ENCODE results near the gene PRKCB. TPM values are rescaled to one million over a fixed set of nuclear protein-coding genes. Genes with fewer than 3 reads are reported as not detected.

Gene PRKCB
- total RNA-seq, 2 experiments from 2014 or later, result 21.0 to 51.6 TPM

DNA sequence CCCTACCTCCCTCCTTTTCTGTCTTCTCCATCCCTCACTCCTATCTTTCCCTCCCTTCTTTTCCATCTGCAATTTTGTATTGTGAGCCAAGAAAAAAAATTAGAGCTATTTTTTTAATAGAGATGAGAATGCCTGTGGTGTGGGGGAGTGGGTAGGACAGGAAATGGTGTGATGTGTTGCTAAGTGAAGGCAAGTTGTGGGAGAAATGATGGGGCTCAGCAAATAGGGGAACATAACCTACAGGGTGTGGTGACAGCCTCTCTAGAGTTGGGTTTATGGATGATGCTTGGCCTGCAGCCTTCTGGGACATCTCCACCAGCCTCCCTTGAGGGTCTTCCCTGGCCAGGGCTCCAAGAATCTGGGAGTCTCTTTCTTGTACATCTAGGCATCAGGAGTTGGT is 257.3 kb downstream of the PRKCB start:
- H3K4me3 ChIP-seq (ENCODE audit: low read depth, low read length, poor library complexity, severe bottlenecking), result no peak overlapping the region
- DNase-seq (ENCODE audit: low spot score), result no peak
- H3K9me2 ChIP-seq (ENCODE audit: insufficient read depth, low read length), result no peaks in the 10 kb centered on the region
- no peak overlapping the region for H3K4me2 ChIP-seq (ENCODE audit: low read length)
- intact Hi-C loops (cut with micrococcal nuclease; ENCODE audit: unreplicated experiment), result no loop called here
- no peak for TF ChIP-seq EZH2phosphoT487 (IDR thresholded peaks at IDR 0.05; ENCODE audit: borderline replicate concordance, low read depth, low read length)
- TF ChIP-seq, protein P1, sequence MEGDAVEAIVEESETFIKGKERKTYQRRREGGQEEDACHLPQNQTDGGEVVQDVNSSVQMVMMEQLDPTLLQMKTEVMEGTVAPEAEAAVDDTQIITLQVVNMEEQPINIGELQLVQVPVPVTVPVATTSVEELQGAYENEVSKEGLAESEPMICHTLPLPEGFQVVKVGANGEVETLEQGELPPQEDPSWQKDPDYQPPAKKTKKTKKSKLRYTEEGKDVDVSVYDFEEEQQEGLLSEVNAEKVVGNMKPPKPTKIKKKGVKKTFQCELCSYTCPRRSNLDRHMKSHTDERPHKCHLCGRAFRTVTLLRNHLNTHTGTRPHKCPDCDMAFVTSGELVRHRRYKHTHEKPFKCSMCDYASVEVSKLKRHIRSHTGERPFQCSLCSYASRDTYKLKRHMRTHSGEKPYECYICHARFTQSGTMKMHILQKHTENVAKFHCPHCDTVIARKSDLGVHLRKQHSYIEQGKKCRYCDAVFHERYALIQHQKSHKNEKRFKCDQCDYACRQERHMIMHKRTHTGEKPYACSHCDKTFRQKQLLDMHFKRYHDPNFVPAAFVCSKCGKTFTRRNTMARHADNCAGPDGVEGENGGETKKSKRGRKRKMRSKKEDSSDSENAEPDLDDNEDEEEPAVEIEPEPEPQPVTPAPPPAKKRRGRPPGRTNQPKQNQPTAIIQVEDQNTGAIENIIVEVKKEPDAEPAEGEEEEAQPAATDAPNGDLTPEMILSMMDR (conservative IDR thresholded peaks at IDR 0.05; ENCODE audit: low read length), result no peak
- H2AFZ ChIP-seq (ENCODE audit: low read length), result no peak overlapping the region
- peaks cover 11% of the 10 kb centered on the region; the same call in 1 of the 2 replicates for H3K9me3 ChIP-seq (ENCODE audit: low read length)
- no peaks in the 10 kb centered on the region for H4K20me1 ChIP-seq (ENCODE audit: insufficient read depth, low read length)
- peaks cover 20% of the 10 kb centered on the region; the same call in 1 of the 2 replicates for H3K36me3 ChIP-seq (ENCODE audit: insufficient read depth, low read length)
- H3K79me2 ChIP-seq (ENCODE audit: insufficient read depth, low read depth, low read length), result no peaks in the 10 kb centered on the region
- BruUV-seq (replicated peaks), result no TSS peak
- ChIA-PET CTCF (ENCODE audit: unreplicated experiment) (no interaction called here), POLR2A (no interaction called here)
- H3K4me1 ChIP-seq (ENCODE audit: insufficient read depth, low read length, poor library complexity, severe bottlenecking), result no peaks in the 10 kb centered on the region
- H3K27ac ChIP-seq (ENCODE audit: low read depth, low read length, poor library complexity, severe bottlenecking), result no peak overlapping the region

DNA sequence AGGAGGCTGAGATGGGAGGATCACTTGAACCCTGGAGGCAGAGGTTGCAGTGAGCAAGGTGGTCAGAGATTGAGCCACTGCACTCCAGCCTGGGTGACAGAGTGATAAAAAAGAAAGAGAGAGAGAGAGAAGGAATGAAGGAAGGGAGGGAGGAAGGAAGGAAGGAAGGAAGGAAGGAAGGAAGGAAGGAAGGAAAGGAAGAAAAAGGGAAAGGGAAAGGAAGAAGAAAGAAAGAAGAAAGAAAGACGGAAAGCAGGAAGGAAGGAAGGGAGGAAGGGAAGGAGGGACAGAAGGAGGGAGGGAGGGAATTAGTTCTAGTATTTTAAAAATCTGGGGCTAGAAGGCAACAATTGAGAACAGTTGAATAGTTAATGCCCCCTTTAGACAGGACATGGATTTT is 258.9 kb downstream of the PRKCB start:
- no peaks in the 10 kb centered on the region for H4K20me1 ChIP-seq (ENCODE audit: insufficient read depth, low read length)
- no peak overlapping the region for H3K4me3 ChIP-seq (ENCODE audit: low read depth, low read length, poor library complexity, severe bottlenecking)
- peaks cover 20% of the 10 kb centered on the region; the same call in 1 of the 2 replicates for H3K36me3 ChIP-seq (ENCODE audit: insufficient read depth, low read length)
- TF ChIP-seq EZH2phosphoT487 (IDR thresholded peaks at IDR 0.05; ENCODE audit: borderline replicate concordance, low read depth, low read length), result no peak
- TF ChIP-seq, protein P1 (conservative IDR thresholded peaks at IDR 0.05; ENCODE audit: low read length), result no peak
- ChIA-PET CTCF (ENCODE audit: unreplicated experiment) (no interaction called here), POLR2A (interaction anchor here (0.6 kb wide), 1 partner anchor 161 kb away, joined by 3 read pairs; no protein-coding TSS in a partner anchor)
- no peak for DNase-seq (ENCODE audit: low spot score)
- BruUV-seq (replicated peaks), result no TSS peak
- H3K79me2 ChIP-seq (ENCODE audit: insufficient read depth, low read depth, low read length), result no peaks in the 10 kb centered on the region
- H3K9me2 ChIP-seq (ENCODE audit: insufficient read depth, low read length), result no peaks in the 10 kb centered on the region
- intact Hi-C loops (cut with micrococcal nuclease; ENCODE audit: unreplicated experiment), result no loop called here
- H3K4me1 ChIP-seq (ENCODE audit: insufficient read depth, low read length, poor library complexity, severe bottlenecking), result no peaks in the 10 kb centered on the region
- peaks cover 11% of the 10 kb centered on the region; the same call in 1 of the 2 replicates for H3K9me3 ChIP-seq (ENCODE audit: low read length)
- no peak overlapping the region for H3K4me2 ChIP-seq (ENCODE audit: low read length)
- no peak overlapping the region for H3K27ac ChIP-seq (ENCODE audit: low read depth, low read length, poor library complexity, severe bottlenecking)
- no peak overlapping the region for H2AFZ ChIP-seq (ENCODE audit: low read length)

DNA sequence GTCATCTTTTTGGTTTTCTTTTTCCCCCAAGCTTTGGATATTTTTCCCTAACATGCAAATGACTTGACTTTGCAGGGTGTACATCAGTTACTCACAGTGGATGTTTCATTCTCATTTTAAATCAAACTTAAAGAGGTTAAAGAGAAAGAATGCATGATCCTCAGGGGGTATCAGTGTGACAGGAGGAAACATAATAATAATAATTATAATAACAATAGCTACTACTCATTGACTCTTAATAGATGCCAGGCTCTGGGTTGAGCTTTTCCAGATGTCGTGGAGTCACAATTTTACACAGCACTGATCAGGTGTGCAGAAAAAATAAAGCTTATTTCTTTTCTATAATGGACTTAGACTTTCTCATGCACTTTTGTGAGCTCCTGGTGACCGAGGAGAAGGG is 263.1 kb downstream of the PRKCB start:
- no peaks in the 10 kb centered on the region for H3K9me3 ChIP-seq (ENCODE audit: low read length)
- H3K4me3 ChIP-seq (ENCODE audit: low read depth, low read length, poor library complexity, severe bottlenecking), result no peak overlapping the region
- no peak for DNase-seq (ENCODE audit: low spot score)
- TF ChIP-seq EZH2phosphoT487 (IDR thresholded peaks at IDR 0.05; ENCODE audit: borderline replicate concordance, low read depth, low read length), result no peak
- H2AFZ ChIP-seq (ENCODE audit: low read length), result no peak overlapping the region
- no peaks in the 10 kb centered on the region for H3K9me2 ChIP-seq (ENCODE audit: insufficient read depth, low read length)
- H3K4me1 ChIP-seq (ENCODE audit: insufficient read depth, low read length, poor library complexity, severe bottlenecking), result no peaks in the 10 kb centered on the region
- peaks cover 18% of the 10 kb centered on the region; the same call in 1 of the 2 replicates for H3K36me3 ChIP-seq (ENCODE audit: insufficient read depth, low read length)
- no TSS peak for BruUV-seq (replicated peaks)
- no peak overlapping the region for H3K4me2 ChIP-seq (ENCODE audit: low read length)
- no peaks in the 10 kb centered on the region for H3K79me2 ChIP-seq (ENCODE audit: insufficient read depth, low read depth, low read length)
- CTCF ChIA-PET (ENCODE audit: unreplicated experiment), result no interaction called here
- H3K27ac ChIP-seq (ENCODE audit: low read depth, low read length, poor library complexity, severe bottlenecking), result no peak overlapping the region
- no peaks in the 10 kb centered on the region for H4K20me1 ChIP-seq (ENCODE audit: insufficient read depth, low read length)
- intact Hi-C loops (cut with micrococcal nuclease; ENCODE audit: unreplicated experiment), result no loop called here
- POLR2A ChIA-PET, result interaction anchor here (0.8 to 1.2 kb wide), 2 partner anchors 24 to 28 kb away, joined by 3 to 10 read pairs; no protein-coding TSS in a partner anchor

Measured in OCI-LY7 (cell line).